HG03095 (cell line): ENCODE results near the gene ASTN2.
"Not testable (repeated sequence)": the region's sequence is repeated elsewhere in the genome, so short reads cannot be mapped to it uniquely, and the experiment has no call there.

Source experiments
- ATAC-seq: cut with Tn5 transposase; IDR thresholded peaks from one replicate; pipeline ENCODE4 v1.9.1; 2021; ENCODE audit warnings: moderate library complexity; ENCODE audit not compliant: unreplicated experiment

ASTN2 gene

DNA sequence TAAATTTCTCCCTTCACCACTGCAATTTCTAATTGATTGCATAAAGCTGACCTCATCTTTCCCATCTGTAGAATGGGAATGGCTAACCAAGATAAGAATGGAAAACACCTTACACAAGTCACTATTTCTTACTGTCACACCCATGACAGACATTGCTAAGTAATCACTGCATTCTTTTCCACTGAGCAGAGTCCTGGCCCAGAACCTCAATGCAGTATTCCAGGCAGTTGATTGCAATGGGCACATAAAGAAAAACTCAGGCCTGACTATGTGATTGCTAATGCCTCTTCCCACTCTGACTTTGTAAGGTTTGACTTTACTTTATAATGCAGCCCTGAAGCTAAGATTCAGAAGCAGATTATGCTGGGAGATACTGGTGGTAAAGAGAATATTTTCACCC lies 698.4 kb downstream of the ASTN2 start:
- no peak for ATAC-seq

DNA sequence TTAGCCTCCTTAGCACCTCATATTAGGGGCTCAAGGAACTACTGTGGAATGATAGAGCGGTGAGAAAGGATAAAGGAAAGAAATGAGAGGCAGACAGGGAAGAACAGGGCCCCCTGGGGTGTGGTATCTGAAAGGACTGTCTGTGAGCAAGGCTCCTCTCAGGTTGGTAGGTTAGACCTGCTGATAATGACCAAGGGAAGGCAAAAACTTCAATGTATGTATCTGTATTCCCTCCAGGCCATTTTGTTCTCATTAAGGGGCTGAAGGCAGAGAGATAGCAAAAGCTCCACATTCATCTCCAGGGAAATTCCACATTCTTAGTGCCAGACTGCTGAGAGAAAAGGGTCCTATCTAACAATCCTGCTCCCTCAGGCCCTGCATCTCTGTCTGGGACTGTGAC lies 699.1 kb downstream of the ASTN2 start:
- ATAC-seq = no peak

DNA sequence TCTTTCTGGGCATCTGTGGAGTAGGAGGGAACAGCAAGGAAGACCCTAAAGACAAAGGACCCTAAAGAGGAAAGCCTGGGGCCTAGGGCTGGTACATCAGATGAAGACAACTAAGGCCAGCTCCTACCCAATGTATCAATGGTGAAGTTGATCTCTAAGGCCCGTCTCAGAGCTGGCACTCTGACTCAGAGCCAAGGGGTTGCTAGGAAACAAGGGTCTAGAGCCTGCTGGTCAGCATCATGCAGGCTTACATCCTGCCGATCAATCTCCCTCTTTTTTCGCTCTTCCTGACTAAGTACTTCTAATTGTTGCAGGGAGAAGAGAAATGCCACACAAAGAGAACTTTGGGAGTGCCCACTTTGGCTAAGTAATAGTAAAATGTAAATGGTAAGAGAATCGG lies 701.6 kb downstream of the ASTN2 start:
- no peak for ATAC-seq

- ATAC-seq = no peak
Measured at GRCh38 chr9:116712781-116713180, 702.1 kb downstream of the ASTN2 start.

GRCh38 chr9:116706310-116707290 lies 708.3 kb downstream of the ASTN2 start:
- no peak for ATAC-seq

DNA sequence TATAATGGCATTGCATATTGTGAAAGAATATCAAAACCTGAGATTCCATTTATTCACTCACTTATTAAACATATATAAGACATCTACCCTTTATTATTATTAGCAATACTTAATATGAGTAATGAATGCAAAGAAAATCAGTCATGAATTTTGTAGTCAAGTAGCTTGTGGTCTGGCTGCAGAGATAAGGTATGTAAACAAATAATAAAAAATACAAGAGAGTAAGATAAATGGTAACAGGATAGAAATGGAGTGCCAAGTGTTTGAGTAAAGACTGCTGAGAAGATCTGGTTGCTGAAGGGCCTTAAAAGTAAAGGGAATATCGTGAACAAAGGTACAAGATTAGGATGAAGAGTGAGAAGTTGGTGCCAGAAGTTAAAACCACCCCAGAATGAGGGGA lies 709.3 kb downstream of the ASTN2 start:
- ATAC-seq = no peak

DNA sequence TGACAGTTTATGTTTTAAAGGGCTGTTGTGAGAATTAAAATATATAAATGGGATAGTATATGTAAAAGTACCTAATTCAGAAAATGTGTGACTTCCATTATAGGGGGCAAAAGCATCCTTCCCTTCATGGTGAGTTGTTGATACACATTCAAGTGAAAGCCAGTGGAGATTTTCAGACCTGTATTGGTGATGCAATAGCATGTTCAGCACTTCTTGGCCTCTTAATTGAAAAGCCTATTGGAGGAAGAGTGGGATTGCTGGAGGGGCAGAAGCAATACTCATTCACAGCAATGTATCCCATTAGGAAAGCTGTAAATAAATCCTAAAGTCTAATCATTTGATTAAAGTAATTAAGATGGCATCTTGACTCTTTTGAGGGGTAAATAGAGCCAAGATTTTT lies 710.4 kb downstream of the ASTN2 start:
- ATAC-seq = no peak

- no peak for ATAC-seq
Measured at GRCh38 chr9:116703634-116704033, 711.2 kb downstream of the ASTN2 start.

DNA sequence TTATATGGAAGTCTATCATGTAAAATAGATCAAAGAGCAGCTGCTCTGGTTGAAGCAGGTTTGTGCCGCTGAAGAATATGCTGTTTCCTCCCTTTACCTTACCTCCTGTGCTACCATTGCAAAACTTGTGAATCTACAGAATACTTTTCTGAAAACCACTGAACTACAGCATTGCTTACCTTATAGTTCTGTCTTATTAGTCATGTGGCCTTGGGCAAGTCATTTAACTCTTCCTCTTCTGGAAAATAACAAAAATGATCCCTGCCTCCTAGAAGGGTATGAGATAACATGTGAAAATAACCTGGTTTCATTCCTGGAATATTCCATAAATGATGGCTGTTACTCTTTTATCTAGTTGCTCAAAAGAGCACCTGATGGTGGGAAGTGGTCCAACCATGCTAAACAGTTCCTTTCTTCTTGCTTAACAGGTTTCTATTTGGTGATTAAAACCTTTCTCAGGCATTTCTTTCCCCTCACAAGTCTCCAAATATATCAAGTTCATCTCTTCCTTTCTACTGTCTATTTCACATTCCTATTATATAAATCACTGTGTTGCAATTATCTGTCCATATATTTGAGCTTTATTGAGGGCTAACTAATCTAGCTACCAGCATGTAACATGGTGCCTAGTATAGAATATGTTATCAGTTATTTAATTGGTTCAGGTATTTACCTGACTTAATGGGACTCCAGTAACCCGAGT lies 712.8 kb downstream of the ASTN2 start:
- no peak for ATAC-seq

GRCh38 chr9:116700882-116701865 lies 713.7 kb downstream of the ASTN2 start:
- ATAC-seq = no peak

GRCh38 chr9:116700279-116700678 lies 714.6 kb downstream of the ASTN2 start:
- no peak for ATAC-seq

- ATAC-seq = no peak
Measured at GRCh38 chr9:116697887-116698286, 717.0 kb downstream of the ASTN2 start.

DNA sequence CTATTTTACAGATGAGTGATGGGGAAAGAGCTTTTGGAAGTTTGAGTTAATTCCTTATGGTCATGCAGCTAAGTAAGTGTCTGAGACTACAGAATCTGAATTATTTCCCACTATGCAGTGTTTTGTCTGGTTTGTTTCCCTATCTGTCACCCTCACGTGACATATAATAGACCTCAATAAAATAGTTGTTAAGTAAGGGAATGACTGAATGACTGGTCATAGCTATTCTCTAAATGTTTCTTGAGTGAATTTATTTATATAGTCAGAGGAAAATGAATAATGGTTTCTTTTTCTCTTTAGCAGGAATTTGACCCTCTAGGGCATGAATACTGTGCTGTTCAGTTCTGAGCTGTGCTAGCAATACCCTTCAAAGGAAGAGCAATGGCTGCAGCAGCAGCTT lies 717.5 kb downstream of the ASTN2 start:
- ATAC-seq = no peak

GRCh38 chr9:116695438-116695837 lies 719.4 kb downstream of the ASTN2 start:
- ATAC-seq = no peak

GRCh38 chr9:116694785-116695291 lies 720.0 kb downstream of the ASTN2 start:
- ATAC-seq = no peak

- ATAC-seq = no peak
Measured at GRCh38 chr9:116693233-116693731, 721.6 kb downstream of the ASTN2 start.

GRCh38 chr9:116692616-116693015 lies 722.2 kb downstream of the ASTN2 start:
- no peak for ATAC-seq

DNA sequence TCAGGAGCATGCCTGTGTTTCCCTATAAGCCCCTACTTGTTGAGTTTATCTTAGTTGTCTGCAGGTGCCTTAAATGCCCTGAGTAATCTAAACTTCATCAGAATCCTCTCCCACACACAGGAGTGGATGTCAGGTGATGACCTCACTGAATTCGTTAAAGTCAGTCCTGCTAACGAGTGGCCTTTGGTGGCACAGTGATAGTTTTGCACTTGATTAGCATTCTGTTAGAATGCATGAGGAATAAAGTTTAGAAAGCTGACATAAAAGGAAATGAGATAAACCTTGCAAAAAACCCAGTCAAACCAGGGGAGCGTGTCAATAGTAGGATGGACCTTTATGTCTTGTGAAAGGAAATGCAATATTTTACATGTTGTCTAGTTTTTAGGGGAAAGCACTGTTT lies 723.2 kb downstream of the ASTN2 start:
- ATAC-seq = no peak

GRCh38 chr9:116690805-116691204 lies 724.1 kb downstream of the ASTN2 start:
- not testable (repeated sequence) for ATAC-seq

- no peak for ATAC-seq
Measured at GRCh38 chr9:116689486-116690032, 725.3 kb downstream of the ASTN2 start.
